ENCODE measurements around the gene PWWP2A. TPM values are rescaled to one million over a fixed set of nuclear protein-coding genes. Genes with fewer than 3 reads are reported as not detected.

Gene PWWP2A
- total and polyA plus RNA-seq, 10 of the 15 experiments (the other 5 are each of a cell fraction or from before 2014, with no cell fraction given) = 5.7 to 26.1 (median 17.7) TPM

- TF ChIP-seq IRF3 (IDR thresholded peaks at IDR 0.05) (no peak), MXI1 (IDR thresholded peaks at IDR 0.05; ENCODE audit: low read depth, low read length) (no peak), USF2 (IDR thresholded peaks at IDR 0.05; ENCODE audit: borderline replicate concordance, low read depth, low read length) (no peak), ZSCAN29 (IDR thresholded peaks at IDR 0.05) (no peak), IKZF2 (IDR thresholded peaks at IDR 0.05) (no peak)
These were observed 65.2 kb downstream of the PWWP2A start (continued) for GRCh38 chr5:160054047-160054446.

GRCh38 chr5:160049099-160049498, 70.2 kb downstream of the PWWP2A start:
- DNase-seq (ENCODE audit: low read depth, low spot score) = no peak
- ChIA-PET RAD21 (ENCODE audit: unreplicated experiment) (interaction anchor here (0.6 kb wide), 1 partner anchor 26 kb away, joined by 4 read pairs; no protein-coding TSS in a partner anchor), CTCF (no interaction called here), POLR2A (no interaction called here), SMC1A (ENCODE audit: uncharacterized antibody, unreplicated experiment) (interaction anchor here (0.9 to 1.2 kb wide), 2 partner anchors 26 to 296 kb away, joined by 3 to 4 read pairs; no protein-coding TSS in a partner anchor)
- Histone ChIP-seq H3K9me3 (replicated peaks; ENCODE audit: control insufficient read depth, insufficient read depth, low read length) (no peaks in the 10 kb centered on the region), H3K4me3 (no peak overlapping the region), H2AFZ (ENCODE audit: control insufficient read depth, low read depth, low read length) (no peak overlapping the region), H3K36me3 (ENCODE audit: control insufficient read depth in 2 of 2, insufficient read depth in 2 of 2, low read length in 1 of 2) (peaks cover 5 to 10% of the 10 kb centered on the region in 2 experiments), H3K27ac (ENCODE audit: control insufficient read depth, insufficient read depth) (no peak overlapping the region), H3K79me2 (ENCODE audit: control insufficient read depth, insufficient read depth, low read length) (no peaks in the 10 kb centered on the region), H3K4me1 (ENCODE audit: control insufficient read depth, insufficient read depth, low read length) (no peaks in the 10 kb centered on the region), H3K9ac (ENCODE audit: control insufficient read depth, insufficient read depth, low read length) (no peak overlapping the region), H4K20me1 (ENCODE audit: control insufficient read depth, insufficient read depth) (no peaks in the 10 kb centered on the region), H3K27me3 (replicated peaks in 1 of 2; ENCODE audit: control insufficient read depth in 2 of 2, insufficient read depth in 2 of 2, low read length in 1 of 2) (no peaks in the 10 kb centered on the region), H3K4me2 (ENCODE audit: control insufficient read depth, insufficient read depth) (no peak overlapping the region)
- FAIRE-seq = no peak
- WGBS (ENCODE audit: insufficient coverage, insufficient replicate concordance, low lambda C conversion rate, missing lambda C conversion rate) = 79% methylated on average over 3 of the region's 3 CpGs
- no TSS peak for BruUV-seq (replicated peaks)
- no peak for ATAC-seq
- in situ Hi-C loops (cut with MboI) (no loop called here), intact Hi-C loops (cut with micrococcal nuclease; ENCODE audit: unreplicated experiment) (no loop called here)
- TF ChIP-seq ELK1 (IDR thresholded peaks at IDR 0.05; ENCODE audit: low read depth, low read length) (no peak), ZNF384 (IDR thresholded peaks at IDR 0.05; ENCODE audit: borderline replicate concordance, low read depth, low read length) (no peak), POLR2AphosphoS5 (IDR thresholded peaks at IDR 0.05; ENCODE audit: low read length) (no peak)

All from GM12878 (cell line).